Measurements from ENCODE around the gene DPP7. TPM values are rescaled to one million over a fixed set of nuclear protein-coding genes. Genes with fewer than 3 reads are reported as not detected.
"Not testable (repeated sequence)": the region's sequence is repeated elsewhere in the genome, so short reads cannot be mapped to it uniquely, and the experiment has no call there.

Gene DPP7
- total and polyA plus RNA-seq, 2 experiments from 2014 or later: 206 to 544 TPM

DNA sequence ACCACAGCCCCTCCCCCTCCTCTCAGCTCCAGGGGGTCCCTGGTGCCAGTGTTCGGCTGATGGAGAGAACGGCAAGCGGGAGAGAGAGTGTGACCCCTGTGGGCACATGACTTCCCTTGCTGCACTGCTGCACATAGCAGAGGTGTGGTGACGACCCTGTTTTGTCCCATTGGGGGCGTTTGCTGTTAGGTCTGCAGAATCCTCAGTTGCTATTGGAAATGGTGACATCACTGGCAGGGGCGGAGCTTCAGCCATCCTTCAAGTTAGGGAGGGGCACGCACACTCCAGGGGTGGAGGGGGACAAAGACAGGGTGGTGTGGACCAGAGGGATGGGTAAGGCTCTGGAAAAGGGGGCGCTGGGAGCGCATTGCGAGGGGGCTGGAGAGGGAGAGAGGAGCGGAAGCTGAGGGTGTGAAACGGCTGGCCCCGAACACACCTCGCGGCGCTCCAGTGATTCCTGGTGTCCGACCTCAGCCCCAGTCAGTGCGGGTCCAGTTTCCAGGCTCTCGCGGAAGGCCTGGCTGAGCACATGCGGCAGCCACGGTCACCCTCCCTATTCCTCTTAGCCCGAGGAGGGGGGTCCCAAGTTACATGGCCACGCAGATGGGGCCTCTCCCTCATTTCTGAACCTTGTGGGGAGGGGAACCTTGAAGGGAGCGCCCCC, 23.7 kb upstream of the DPP7 start:
- peaks cover 72% of the 10 kb centered on the region for H3K27me3 ChIP-seq
- WGBS (ENCODE audit: low lambda C conversion rate, missing lambda C conversion rate): 20% methylated on average over 14 of the region's 25 CpGs
- DNase-seq (ENCODE audit: low spot score): no peak

DNA sequence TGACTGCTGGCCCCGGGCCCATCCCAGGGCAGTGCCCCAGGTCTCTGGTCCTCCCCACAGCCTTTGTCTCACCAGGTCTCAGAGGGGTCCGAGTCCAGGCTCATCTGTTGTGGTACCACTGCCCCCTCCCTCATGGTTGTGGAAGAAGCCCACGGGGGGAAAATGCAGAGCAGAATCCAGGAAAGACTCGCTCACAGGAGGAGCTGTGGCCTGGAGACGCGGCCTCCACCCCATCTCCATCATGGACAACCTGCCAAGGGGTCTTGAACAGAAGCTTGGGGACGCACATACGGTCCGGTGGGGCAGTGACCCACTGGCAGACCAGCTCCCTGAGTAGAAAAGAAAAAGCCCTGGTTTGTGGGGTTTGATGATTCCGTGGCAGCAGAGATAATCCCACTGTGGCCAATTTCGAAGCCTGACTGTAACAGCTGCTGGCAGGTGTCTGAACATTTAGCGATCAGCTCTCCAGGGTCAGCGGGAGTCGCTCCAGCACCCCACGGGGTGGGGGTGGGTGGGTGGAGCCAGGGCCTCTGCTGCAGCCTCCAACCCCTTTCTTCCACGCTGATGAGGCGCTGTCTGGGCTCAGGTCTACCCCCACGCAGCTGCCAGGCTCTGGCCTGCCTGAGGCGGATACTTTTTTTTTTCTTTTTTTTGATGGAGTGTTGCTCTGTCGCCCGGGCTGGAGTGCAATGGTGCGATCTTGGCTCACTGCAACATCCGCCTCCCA, 22.5 kb upstream of the DPP7 start:
- 87% methylated on average over 15 of the region's 23 CpGs for WGBS (ENCODE audit: low lambda C conversion rate, missing lambda C conversion rate)
- Histone ChIP-seq H3K4me2 (no peak overlapping the region), H2AFZ (no peak overlapping the region), H3K9me3 (ENCODE audit: low read depth) (no peaks in the 10 kb centered on the region), H3K27ac (no peak overlapping the region), H4K20me1 (ENCODE audit: insufficient read depth, poor library complexity, severe bottlenecking) (no peaks in the 10 kb centered on the region), H3K27me3 (peaks cover 61% of the 10 kb centered on the region), H3K36me3 (replicated peaks; ENCODE audit: insufficient read depth, low read depth) (no peaks in the 10 kb centered on the region), H3K9me2 (replicated peaks; ENCODE audit: insufficient read depth) (no peaks in the 10 kb centered on the region), H3K4me1 (ENCODE audit: insufficient read depth) (no peaks in the 10 kb centered on the region), H3K79me2 (no peaks in the 10 kb centered on the region), H3K4me3 (no peak overlapping the region)
- no peak for TF ChIP-seq EZH2phosphoT487 (IDR thresholded peaks at IDR 0.05; ENCODE audit: low read depth, severe bottlenecking, unreplicated experiment)
- TF ChIP-seq, protein P1, sequence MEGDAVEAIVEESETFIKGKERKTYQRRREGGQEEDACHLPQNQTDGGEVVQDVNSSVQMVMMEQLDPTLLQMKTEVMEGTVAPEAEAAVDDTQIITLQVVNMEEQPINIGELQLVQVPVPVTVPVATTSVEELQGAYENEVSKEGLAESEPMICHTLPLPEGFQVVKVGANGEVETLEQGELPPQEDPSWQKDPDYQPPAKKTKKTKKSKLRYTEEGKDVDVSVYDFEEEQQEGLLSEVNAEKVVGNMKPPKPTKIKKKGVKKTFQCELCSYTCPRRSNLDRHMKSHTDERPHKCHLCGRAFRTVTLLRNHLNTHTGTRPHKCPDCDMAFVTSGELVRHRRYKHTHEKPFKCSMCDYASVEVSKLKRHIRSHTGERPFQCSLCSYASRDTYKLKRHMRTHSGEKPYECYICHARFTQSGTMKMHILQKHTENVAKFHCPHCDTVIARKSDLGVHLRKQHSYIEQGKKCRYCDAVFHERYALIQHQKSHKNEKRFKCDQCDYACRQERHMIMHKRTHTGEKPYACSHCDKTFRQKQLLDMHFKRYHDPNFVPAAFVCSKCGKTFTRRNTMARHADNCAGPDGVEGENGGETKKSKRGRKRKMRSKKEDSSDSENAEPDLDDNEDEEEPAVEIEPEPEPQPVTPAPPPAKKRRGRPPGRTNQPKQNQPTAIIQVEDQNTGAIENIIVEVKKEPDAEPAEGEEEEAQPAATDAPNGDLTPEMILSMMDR (IDR thresholded peaks at IDR 0.05; ENCODE audit: poor library complexity): no peak
- DNase-seq (ENCODE audit: low spot score): no peak

More for the DNA sequence above, 23.7 kb upstream of the DPP7 start:
- Histone ChIP-seq H3K36me3 (replicated peaks; ENCODE audit: insufficient read depth, low read depth) (no peaks in the 10 kb centered on the region), H4K20me1 (ENCODE audit: insufficient read depth, poor library complexity, severe bottlenecking) (no peaks in the 10 kb centered on the region), H3K4me2 (no peak overlapping the region), H3K9me3 (ENCODE audit: low read depth) (no peaks in the 10 kb centered on the region), H2AFZ (no peak overlapping the region), H3K79me2 (no peaks in the 10 kb centered on the region), H3K4me3 (no peak overlapping the region), H3K27ac (no peak overlapping the region), H3K4me1 (ENCODE audit: insufficient read depth) (no peaks in the 10 kb centered on the region), H3K9me2 (replicated peaks; ENCODE audit: insufficient read depth) (no peaks in the 10 kb centered on the region)
- no peak for TF ChIP-seq EZH2phosphoT487 (IDR thresholded peaks at IDR 0.05; ENCODE audit: low read depth, severe bottlenecking, unreplicated experiment)
- no peak for TF ChIP-seq EZH2 (IDR thresholded peaks at IDR 0.05; ENCODE audit: borderline replicate concordance)
- TF ChIP-seq, protein P1 (IDR thresholded peaks at IDR 0.05; ENCODE audit: poor library complexity): no peak

DNA sequence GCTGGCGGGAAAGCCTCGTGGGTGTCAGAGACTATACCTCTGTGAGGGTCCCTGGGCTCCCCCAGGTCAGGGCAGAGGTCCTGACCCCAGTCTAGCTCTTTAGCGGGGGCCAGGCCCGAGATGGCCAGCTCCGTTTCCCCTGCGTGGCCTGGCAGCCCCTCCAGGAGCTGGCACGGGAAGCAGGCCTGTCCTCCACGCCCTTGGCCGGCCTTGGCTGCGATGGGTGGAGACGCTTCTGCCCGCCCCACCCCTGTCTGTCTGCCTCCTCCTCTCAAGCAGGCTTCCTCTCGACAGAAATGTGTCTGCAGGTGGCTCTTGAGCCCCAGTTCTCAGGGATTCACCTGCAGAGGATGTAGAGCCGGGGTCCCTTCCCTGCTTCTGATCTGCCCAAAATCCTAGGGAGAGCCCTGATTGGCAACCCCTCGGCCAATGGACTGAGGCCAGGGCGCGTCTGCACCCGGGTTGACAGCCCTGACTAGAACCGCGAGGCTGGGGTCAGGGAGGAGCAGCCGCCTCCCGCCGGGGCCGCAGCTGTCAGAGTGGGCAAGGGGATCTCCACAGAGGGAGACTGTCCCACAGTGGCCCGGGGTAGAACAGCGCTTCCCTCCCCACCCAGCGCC, 21.8 kb upstream of the DPP7 start:
- H3K79me2 ChIP-seq: no peaks in the 10 kb centered on the region
- TF ChIP-seq EZH2 (IDR thresholded peaks at IDR 0.05; ENCODE audit: borderline replicate concordance) (no peak), EZH2phosphoT487 (IDR thresholded peaks at IDR 0.05; ENCODE audit: low read depth, severe bottlenecking, unreplicated experiment) (no peak)
- TF ChIP-seq, protein P1 (IDR thresholded peaks at IDR 0.05; ENCODE audit: poor library complexity): no peak
- peaks cover 55% of the 10 kb centered on the region for H3K27me3 ChIP-seq
- H3K36me3 ChIP-seq (replicated peaks; ENCODE audit: insufficient read depth, low read depth): no peaks in the 10 kb centered on the region
- no peak overlapping the region for H3K4me3 ChIP-seq
- WGBS (ENCODE audit: low lambda C conversion rate, missing lambda C conversion rate): 62% methylated on average over 25 of the region's 27 CpGs
- no peaks in the 10 kb centered on the region for H3K9me3 ChIP-seq (ENCODE audit: low read depth)
- H2AFZ ChIP-seq: no peak overlapping the region
- DNase-seq (ENCODE audit: low spot score): no peak
- H3K27ac ChIP-seq: no peak overlapping the region
- no peaks in the 10 kb centered on the region for H3K4me1 ChIP-seq (ENCODE audit: insufficient read depth)
- no peak overlapping the region for H3K4me2 ChIP-seq
- H4K20me1 ChIP-seq (ENCODE audit: insufficient read depth, poor library complexity, severe bottlenecking): no peaks in the 10 kb centered on the region
- no peaks in the 10 kb centered on the region for H3K9me2 ChIP-seq (replicated peaks; ENCODE audit: insufficient read depth)

DNA sequence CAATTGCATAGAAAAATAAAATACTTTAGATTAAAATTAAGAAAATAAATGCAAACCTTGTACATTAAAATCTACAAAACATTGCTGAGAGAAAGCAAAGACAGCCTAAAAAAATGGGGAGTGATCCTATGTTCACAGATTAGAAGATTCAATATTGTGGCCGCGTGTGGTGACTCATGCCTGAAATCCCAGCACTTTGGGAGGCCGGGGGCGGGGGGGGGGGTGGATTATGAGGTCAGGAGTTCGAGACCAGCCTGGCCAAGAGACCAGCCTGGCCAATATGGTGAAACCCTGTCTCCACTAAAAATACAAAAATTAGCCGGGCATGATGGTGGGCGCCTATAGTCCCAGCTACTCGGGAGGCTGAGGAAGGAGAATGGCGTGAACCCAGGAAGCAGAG, 20.6 kb upstream of the DPP7 start:
- H2AFZ ChIP-seq; DNase-seq (ENCODE audit: low spot score); H3K4me2 ChIP-seq; H3K36me3 ChIP-seq (replicated peaks; ENCODE audit: insufficient read depth, low read depth); H3K27ac ChIP-seq; H3K4me1 ChIP-seq (ENCODE audit: insufficient read depth); H3K79me2 ChIP-seq; H3K9me3 ChIP-seq (ENCODE audit: low read depth); H3K9me2 ChIP-seq (replicated peaks; ENCODE audit: insufficient read depth); H3K4me3 ChIP-seq; H4K20me1 ChIP-seq (ENCODE audit: insufficient read depth, poor library complexity, severe bottlenecking): not testable (repeated sequence)
- 81% methylated on average over 9 of the region's 9 CpGs for WGBS (ENCODE audit: low lambda C conversion rate, missing lambda C conversion rate)
- H3K27me3 ChIP-seq: peaks cover 43% of the 10 kb centered on the region

All from hepatocyte (in vitro differentiated cells).